Globus pallidus (tissue), 1 donor: Measurements from ENCODE around the gene ESRP2.

ENCODE experiments used
- DNase-seq: peaks from one replicate; pipeline ENCODE4 v3.0.0-alpha.2; 2015; ENCODE audit warnings: low spot score

The ESRP2 gene

DNA sequence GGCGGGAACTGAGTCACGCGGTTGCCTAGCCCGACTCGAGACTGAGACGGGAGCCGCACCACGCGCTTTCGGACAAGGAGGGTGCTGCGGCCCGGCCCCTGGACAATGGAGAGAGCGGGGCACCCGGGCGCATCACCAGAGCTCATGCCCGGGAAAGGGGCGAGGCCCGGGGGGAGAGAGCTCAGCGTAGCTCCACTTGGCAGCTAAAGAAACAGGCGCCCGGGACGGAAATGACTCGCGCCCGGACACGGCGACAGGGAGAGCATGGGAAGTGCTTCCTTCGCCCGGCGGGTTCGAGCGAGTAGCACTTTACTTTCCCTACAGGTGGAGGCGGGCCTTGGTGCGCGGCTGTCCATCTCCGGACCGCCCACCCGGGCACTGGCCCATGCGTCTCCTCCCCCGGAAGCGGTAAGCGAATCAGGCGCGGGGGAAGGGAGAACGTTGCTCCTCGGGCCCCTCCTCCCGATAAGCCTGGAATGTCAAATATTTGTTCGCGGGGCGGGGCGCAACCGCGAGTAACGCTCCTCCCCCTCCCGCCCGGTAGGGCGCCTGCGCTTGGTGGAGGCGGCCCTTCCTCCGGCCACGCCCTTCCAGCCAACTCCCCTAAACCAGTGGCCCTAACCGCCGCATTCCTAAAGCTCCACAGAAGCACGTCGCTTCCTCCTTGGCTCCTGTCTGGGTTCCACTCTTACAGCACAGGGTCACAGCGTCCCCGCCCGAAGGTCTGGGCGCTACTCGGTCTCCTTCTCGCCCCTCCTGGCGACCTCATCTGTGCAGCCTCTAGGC is 1.5 kb upstream of the ESRP2 start:
- peak; percentile 94 for DNase-seq

DNA sequence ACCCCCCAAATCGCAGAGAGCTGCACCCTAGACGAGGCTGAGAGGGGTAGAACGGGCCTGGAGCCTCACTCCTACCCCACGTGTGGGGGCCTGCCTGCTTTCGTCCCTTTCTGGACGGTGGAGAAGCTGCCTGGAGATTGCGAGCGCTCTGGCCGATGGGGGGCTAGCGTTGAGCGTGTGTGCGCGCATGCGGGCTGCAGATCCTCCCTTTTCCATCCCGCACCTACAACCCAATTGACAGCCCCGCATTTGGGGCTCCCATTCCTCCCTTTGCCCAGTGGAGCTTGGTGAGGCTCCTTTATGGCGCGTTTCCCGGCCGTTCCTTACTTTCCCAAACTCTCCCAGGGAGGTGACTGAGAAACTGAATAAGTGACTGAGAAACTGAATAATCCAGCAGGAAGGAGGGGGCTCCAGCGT is 907 bp upstream of the ESRP2 start:
- no peak for DNase-seq

GRCh38 chr16:68236137-68236825 is 354 bp upstream of the ESRP2 start:
- no peak for DNase-seq

DNA sequence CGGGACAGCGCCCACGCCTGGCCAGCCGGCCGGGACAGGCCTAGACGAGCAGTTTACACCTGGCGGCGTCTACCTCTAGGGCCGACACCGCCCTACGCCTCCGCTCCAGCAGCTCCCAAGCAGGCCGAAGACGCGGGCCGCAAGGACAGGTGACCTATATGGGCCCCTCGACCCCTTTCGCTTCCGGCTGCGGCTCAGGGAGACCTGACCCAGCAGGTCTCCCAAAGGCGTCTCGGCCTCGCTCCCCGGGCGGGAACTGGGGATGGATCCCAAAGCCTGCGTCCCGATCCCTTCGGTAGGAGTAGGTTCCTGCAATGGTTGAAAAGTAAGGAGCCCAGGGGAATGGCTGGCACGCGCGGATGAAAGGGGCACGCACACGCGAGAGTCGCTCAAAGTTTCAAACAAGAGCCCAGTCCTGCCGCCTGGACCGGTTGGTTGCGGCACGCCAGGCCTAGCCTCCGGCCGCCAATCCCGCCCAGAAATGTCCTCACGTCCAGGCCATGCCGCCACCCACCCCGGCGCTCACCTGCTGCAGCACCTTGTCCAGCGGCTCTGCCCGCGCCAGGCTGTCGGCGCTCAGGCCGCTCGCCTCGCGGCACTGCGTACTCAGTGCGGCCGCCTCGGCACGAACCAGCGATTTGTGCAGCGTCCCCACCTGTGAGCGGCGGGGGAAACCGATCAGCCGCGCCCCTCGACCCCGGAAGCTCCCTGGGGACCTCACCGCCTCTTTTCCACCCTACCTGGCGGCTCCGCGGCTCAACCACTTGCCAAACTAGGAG is 630 bp downstream of the ESRP2 start:
- DNase-seq = no peak

DNA sequence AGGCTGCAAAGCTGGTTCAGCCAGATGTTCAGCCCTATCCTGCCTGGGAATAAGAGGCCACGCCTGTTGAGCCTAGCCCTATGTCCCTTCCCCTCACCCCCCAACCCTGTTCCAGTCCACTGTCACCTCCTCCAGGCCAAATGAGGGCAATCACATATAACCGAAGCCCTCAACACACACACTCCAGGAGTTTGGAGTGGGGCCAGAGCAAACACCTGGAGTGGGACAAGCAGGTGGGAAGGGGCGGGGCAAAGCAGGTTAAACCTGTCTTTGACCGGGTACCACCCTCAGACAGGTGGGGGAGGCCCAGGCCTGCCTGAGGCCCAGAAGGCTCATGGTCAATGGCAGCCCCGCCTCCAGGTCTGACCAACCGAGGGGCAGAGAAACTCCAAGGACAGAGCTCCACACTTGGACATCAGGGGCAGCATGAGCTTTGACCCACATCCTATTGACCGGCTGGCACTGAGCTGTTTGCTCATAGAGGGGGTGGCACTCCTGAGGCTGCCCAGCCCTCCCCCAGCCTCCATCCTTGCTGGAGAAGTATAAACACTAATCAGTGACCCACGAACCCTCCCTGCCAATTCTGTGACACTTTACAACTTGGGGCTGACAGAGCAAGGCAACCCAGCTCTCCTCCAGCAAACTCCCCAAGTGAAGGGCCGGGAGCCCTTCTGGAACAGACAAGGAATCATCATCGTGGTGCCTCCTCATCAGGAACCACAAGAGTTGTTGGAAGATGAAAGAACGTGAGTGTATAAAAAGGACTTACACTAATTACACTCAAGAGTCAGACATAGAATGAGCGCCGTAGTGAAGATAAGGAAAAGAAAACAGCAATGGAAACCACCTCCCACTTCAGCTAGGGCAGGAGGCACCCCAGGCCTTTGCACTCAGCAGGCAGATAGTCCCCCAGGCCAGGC is 1.5 kb downstream of the ESRP2 start:
- DNase-seq = no peak

DNA sequence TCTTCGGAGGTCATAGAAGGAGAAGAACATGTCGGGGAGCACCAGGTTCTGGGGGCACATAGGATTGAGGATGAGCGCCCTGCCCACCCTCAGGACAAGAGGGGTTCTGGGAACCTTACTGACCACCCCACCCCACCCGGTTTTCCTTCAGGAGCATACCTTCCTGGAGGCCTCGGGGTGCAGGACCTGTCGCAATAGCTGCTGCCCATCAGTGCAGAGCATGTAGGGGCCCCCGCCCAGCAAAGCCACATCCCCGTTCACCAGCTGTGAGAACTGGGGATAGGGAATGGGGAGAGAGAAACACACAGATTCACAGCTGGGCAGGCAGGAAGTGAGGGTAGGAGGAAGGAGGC is 2.1 kb downstream of the ESRP2 start:
- DNase-seq = no peak

- no peak for DNase-seq
These were observed 2.7 kb downstream of the ESRP2 start for GRCh38 chr16:68233085-68233834.

GRCh38 chr16:68232335-68232734 is 3.6 kb downstream of the ESRP2 start:
- DNase-seq = no peak

- DNase-seq = no peak
These were observed 4.4 kb downstream of the ESRP2 start for GRCh38 chr16:68231384-68232136.

DNA sequence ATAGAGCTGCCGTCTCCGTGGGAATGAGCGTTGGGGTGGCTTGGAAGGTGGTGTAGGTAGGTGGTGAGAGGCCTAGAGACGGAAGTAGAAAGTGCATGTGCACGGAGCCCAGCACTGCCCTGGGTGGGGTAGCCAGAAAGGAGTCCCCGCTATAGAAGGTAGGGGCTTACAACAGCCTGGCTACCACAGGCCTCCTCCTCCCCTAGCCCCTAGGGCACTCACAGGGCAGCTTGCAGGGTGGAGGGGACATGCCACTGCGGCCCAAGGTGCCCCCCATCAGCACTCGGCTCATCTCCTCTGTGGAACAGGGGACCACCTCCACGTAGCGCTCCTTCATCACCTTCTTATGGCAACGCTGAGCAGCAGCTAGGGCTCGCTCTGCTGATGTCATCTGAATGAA is 5.0 kb downstream of the ESRP2 start:
- DNase-seq = no peak

- no peak for DNase-seq
These were observed 5.8 kb downstream of the ESRP2 start for GRCh38 chr16:68230176-68230571.

- peak; percentile 73 for DNase-seq
These were observed 6.3 kb downstream of the ESRP2 start for GRCh38 chr16:68229431-68230175.

DNA sequence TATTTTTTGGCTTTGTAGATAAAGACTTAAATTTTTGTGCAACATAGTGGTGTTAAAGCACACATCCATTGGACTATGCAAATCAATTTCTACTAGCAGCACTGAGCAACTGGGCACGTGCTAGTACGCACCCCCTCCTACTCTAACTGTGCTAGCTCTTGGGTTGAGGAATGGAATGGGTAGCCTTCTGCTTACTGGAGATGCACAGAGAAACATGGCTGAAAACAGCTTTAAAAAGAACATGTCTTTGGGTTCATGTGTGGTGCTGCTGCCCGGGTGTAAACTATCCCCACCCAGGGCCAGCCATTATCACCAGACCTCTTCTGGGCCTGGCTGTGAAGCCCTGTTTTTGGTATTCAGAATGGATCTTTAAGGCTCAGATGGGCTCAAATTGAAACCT is 7.3 kb downstream of the ESRP2 start:
- DNase-seq = no peak

GRCh38 chr16:68227850-68228553 is 7.9 kb downstream of the ESRP2 start:
- no peak for DNase-seq

- DNase-seq = no peak
These were observed 8.6 kb downstream of the ESRP2 start for GRCh38 chr16:68227183-68227793.

- no peak for DNase-seq
These were observed 9.8 kb downstream of the ESRP2 start for GRCh38 chr16:68226116-68226515.

- DNase-seq = no peak
These were observed 12.9 kb downstream of the ESRP2 start for GRCh38 chr16:68223072-68223471.

- DNase-seq = no peak
These were observed 16.1 kb downstream of the ESRP2 start for GRCh38 chr16:68219725-68220351.
